ENCODE data around the gene COL6A2. TPM values are rescaled to one million over a fixed set of nuclear protein-coding genes. Genes with fewer than 3 reads are reported as not detected.

Gene COL6A2
- polyA plus RNA-seq, 1 of the 3 experiments (the other 2 are of a cell fraction), result 108 TPM

GRCh38 chr21:46068516-46069079, 29.3 kb upstream of the COL6A2 start:
- Histone ChIP-seq H3F3A (replicated peaks; ENCODE audit: insufficient read depth) (no peaks in the 10 kb centered on the region), H3K4me3 (ENCODE audit: low read depth in 2 of 2, low read length in 1 of 2) (no peak overlapping the region), H3K9me2 (no peaks in the 10 kb centered on the region), H3K4me2 (no peak overlapping the region), H3K36me3 (replicated peaks in 1 of 2; ENCODE audit: control insufficient read depth in 1 of 2, insufficient read depth in 2 of 2, low read length in 1 of 2) (no peaks in the 10 kb centered on the region), H3K9ac (no peak overlapping the region), H3K79me2 (ENCODE audit: insufficient read depth) (no peaks in the 10 kb centered on the region), H3K4me1 (ENCODE audit: control insufficient read depth in 1 of 2, insufficient read depth in 2 of 2, low read depth in 1 of 2, low read length in 1 of 2) (no peaks in the 10 kb centered on the region; a peak in 1 of 4 replicates), H3K9me3 (no peaks in the 10 kb centered on the region), H3K27ac (ENCODE audit: low read depth in 2 of 2, low read length in 1 of 2) (no peak overlapping the region), H2AFZ (ENCODE audit: low read depth) (no peak overlapping the region), H3K27me3 (ENCODE audit: insufficient read depth) (no peaks in the 10 kb centered on the region), H4K20me1 (ENCODE audit: insufficient read depth) (no peaks in the 10 kb centered on the region)
- no peak for TF ChIP-seq FOSL2 (IDR thresholded peaks at IDR 0.05; ENCODE audit: borderline replicate concordance, low read depth)
- TF ChIP-seq RCOR1 (IDR thresholded peaks at IDR 0.05; ENCODE audit: low read length), result no peak
- TF ChIP-seq ELF1 (IDR thresholded peaks at IDR 0.05), result no peak
- no peak for TF ChIP-seq CHD2 (IDR thresholded peaks at IDR 0.05; ENCODE audit: low read length, partially characterized antibody)
- ChIA-PET CTCF (no interaction called here), POLR2A (no interaction called here)
- WGBS (ENCODE audit: low lambda C conversion rate), result 53% methylated on average over 14 of the region's 14 CpGs
- DNase-seq, result no peak

DNA sequence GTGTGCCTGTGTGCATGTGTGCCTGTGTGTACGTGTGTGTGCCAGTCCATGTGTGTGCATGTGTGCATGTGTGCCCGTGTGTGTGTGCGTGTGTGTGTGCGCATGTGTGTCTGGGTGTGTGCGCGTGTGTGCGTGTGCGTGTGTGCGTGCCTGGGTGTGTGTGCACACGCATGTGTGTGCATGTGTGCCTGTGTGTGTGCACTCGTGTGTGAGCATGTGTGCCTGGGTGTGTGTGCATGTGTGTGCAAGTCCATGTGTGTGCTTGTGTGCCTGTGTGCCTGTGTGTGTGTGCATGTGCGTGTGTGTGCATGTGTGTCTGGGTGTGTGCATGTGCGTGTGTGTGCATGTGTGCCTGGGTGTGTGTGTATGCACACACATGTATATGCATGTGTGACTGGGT, 28.7 kb upstream of the COL6A2 start:
- no peaks in the 10 kb centered on the region for H3K79me2 ChIP-seq (ENCODE audit: insufficient read depth)
- no peaks in the 10 kb centered on the region for H3K9me3 ChIP-seq
- H4K20me1 ChIP-seq (ENCODE audit: insufficient read depth), result no peaks in the 10 kb centered on the region
- CTCF ChIA-PET, result no interaction called here
- H3K36me3 ChIP-seq (replicated peaks in 1 of 2; ENCODE audit: control insufficient read depth in 1 of 2, insufficient read depth in 2 of 2, low read length in 1 of 2), result no peaks in the 10 kb centered on the region
- H3K4me3 ChIP-seq (ENCODE audit: low read depth in 2 of 2, low read length in 1 of 2), result no peak overlapping the region
- no peak for DNase-seq
- H3K27ac ChIP-seq (ENCODE audit: low read depth in 2 of 2, low read length in 1 of 2), result no peak overlapping the region
- no peak overlapping the region for H3K9ac ChIP-seq
- no peaks in the 10 kb centered on the region; a peak in 1 of 4 replicates for H3K4me1 ChIP-seq (ENCODE audit: control insufficient read depth in 1 of 2, insufficient read depth in 2 of 2, low read depth in 1 of 2, low read length in 1 of 2)
- no peak overlapping the region for H3K4me2 ChIP-seq
- H3K27me3 ChIP-seq (ENCODE audit: insufficient read depth), result no peaks in the 10 kb centered on the region
- WGBS (ENCODE audit: low lambda C conversion rate), result 75% methylated on average over 4 of the region's 13 CpGs
- POLR2A ChIA-PET, result no interaction called here
- no peaks in the 10 kb centered on the region for H3K9me2 ChIP-seq
- no peak overlapping the region for H2AFZ ChIP-seq (ENCODE audit: low read depth)
- no peaks in the 10 kb centered on the region for H3F3A ChIP-seq (replicated peaks; ENCODE audit: insufficient read depth)
- no peak for TF ChIP-seq MXI1 (IDR thresholded peaks at IDR 0.05; ENCODE audit: low read depth, low read length)
- TF ChIP-seq SMC3 (IDR thresholded peaks at IDR 0.05; ENCODE audit: low read depth, low read length), result no peak
- TF ChIP-seq RXRA (IDR thresholded peaks at IDR 0.05; ENCODE audit: borderline replicate concordance, low read depth), result no peak
- no peak for TF ChIP-seq PBX3 (IDR thresholded peaks at IDR 0.05)
- no peak for TF ChIP-seq GABPA (IDR thresholded peaks at IDR 0.05; ENCODE audit: low read depth)
- no peak for TF ChIP-seq RCOR1 (IDR thresholded peaks at IDR 0.05; ENCODE audit: low read length)
- TF ChIP-seq TEAD4 (IDR thresholded peaks at IDR 0.05; ENCODE audit: borderline replicate concordance, insufficient read depth), result no peak
- TF ChIP-seq NRF1 (IDR thresholded peaks at IDR 0.05; ENCODE audit: low read depth, low read length), result no peak
- TF ChIP-seq, protein P1, sequence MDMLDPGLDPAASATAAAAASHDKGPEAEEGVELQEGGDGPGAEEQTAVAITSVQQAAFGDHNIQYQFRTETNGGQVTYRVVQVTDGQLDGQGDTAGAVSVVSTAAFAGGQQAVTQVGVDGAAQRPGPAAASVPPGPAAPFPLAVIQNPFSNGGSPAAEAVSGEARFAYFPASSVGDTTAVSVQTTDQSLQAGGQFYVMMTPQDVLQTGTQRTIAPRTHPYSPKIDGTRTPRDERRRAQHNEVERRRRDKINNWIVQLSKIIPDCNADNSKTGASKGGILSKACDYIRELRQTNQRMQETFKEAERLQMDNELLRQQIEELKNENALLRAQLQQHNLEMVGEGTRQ (IDR thresholded peaks at IDR 0.05; ENCODE audit: borderline replicate concordance, low read depth, low read length), result no peak
- TF ChIP-seq IRF3 (IDR thresholded peaks at IDR 0.05; ENCODE audit: low read depth, low read length), result no peak
- TF ChIP-seq REST (IDR thresholded peaks at IDR 0.05; ENCODE audit: low read depth, low read length), result no peak
- no peak for TF ChIP-seq FOXM1 (IDR thresholded peaks at IDR 0.05; ENCODE audit: low read depth)
- TF ChIP-seq NFIC (IDR thresholded peaks at IDR 0.05; ENCODE audit: borderline replicate concordance), result no peak
- no peak for TF ChIP-seq ELF1 (IDR thresholded peaks at IDR 0.05)
- TF ChIP-seq YY1 (IDR thresholded peaks at IDR 0.05; ENCODE audit: low read depth), result no peak
- TF ChIP-seq, protein P2, sequence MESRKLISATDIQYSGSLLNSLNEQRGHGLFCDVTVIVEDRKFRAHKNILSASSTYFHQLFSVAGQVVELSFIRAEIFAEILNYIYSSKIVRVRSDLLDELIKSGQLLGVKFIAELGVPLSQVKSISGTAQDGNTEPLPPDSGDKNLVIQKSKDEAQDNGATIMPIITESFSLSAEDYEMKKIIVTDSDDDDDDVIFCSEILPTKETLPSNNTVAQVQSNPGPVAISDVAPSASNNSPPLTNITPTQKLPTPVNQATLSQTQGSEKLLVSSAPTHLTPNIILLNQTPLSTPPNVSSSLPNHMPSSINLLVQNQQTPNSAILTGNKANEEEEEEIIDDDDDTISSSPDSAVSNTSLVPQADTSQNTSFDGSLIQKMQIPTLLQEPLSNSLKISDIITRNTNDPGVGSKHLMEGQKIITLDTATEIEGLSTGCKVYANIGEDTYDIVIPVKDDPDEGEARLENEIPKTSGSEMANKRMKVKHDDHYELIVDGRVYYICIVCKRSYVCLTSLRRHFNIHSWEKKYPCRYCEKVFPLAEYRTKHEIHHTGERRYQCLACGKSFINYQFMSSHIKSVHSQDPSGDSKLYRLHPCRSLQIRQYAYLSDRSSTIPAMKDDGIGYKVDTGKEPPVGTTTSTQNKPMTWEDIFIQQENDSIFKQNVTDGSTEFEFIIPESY (IDR thresholded peaks at IDR 0.05; ENCODE audit: borderline replicate concordance, low read depth), result no peak

Data from SK-N-SH (cell line).